Amygdala (tissue), 56 donors: ENCODE results near the gene ZNF467.
A peak's percentile ranks its signal among the peaks of the same experiment; 100 is the strongest.

Source experiments
- DNase-seq, 56 donors: peaks; one replicate each; lab custom pipeline; 2025; lab: John Stamatoyannopoulos, UW

Gene ZNF467

GRCh38 chr7:149731207-149731955 is 42.0 kb downstream of the ZNF467 start:
- no peak for DNase-seq

- peak in 31 of 56 donors; percentile 22 to 78 (median 53) for DNase-seq
These were observed 43.2 kb downstream of the ZNF467 start for GRCh38 chr7:149729983-149730801.

GRCh38 chr7:149729586-149729982 is 43.8 kb downstream of the ZNF467 start:
- peak in 1 of 56 donors; percentile 46 for DNase-seq

- no peak for DNase-seq
These were observed 44.7 kb downstream of the ZNF467 start for GRCh38 chr7:149728491-149729375.

- DNase-seq: no peak
These were observed 45.4 kb downstream of the ZNF467 start for GRCh38 chr7:149727899-149728476.

- DNase-seq: no peak
These were observed 46.1 kb downstream of the ZNF467 start for GRCh38 chr7:149727053-149727898.

GRCh38 chr7:149725916-149726315 is 47.5 kb downstream of the ZNF467 start:
- no peak for DNase-seq

- no peak for DNase-seq
These were observed 48.0 kb downstream of the ZNF467 start for GRCh38 chr7:149725426-149725821.

GRCh38 chr7:149724661-149725425 is 48.5 kb downstream of the ZNF467 start:
- no peak for DNase-seq

GRCh38 chr7:149723795-149724495 is 49.4 kb downstream of the ZNF467 start:
- no peak for DNase-seq

- DNase-seq: no peak
These were observed 50.2 kb downstream of the ZNF467 start for GRCh38 chr7:149723082-149723767.

GRCh38 chr7:149722356-149722957 is 50.9 kb downstream of the ZNF467 start:
- no peak for DNase-seq

- DNase-seq: no peak
These were observed 52.2 kb downstream of the ZNF467 start for GRCh38 chr7:149721084-149721601.

- peak in 55 of 56 donors; percentile 23 to 94 (median 79) for DNase-seq
These were observed 52.9 kb downstream of the ZNF467 start for GRCh38 chr7:149720372-149721083.

GRCh38 chr7:149719912-149720335 is 53.5 kb downstream of the ZNF467 start:
- DNase-seq: no peak
